ENCODE results near the gene SOWAHD.
"Not testable (repeated sequence)": the region's sequence is repeated elsewhere in the genome, so short reads cannot be mapped to it uniquely, and the experiment has no call there.

- TF ChIP-seq CTCF (IDR thresholded peaks at IDR 0.05; ENCODE audit: low read depth, low read length, missing input control); GABPA (IDR thresholded peaks at IDR 0.05 in 1 of 2, conservative IDR thresholded peaks at IDR 0.05 in 1 of 2); JUND (IDR thresholded peaks at IDR 0.05); MAX (IDR thresholded peaks at IDR 0.05); SP1 (IDR thresholded peaks at IDR 0.05); ZBTB33 (IDR thresholded peaks at IDR 0.05); RXRA (IDR thresholded peaks at IDR 0.05); REST (IDR thresholded peaks at IDR 0.05); NR2F2 (IDR thresholded peaks at IDR 0.05): not testable (repeated sequence)
Observed at GRCh38 chrX:119750751-119751150, 7.6 kb upstream of the SOWAHD start.

Data from liver (tissue), 3 donors.